OCI-LY3 (cell line): ENCODE results near the gene ANK3.

Source experiments
- CTCF ChIP-seq: fragments of 200-600, 300-600 bp; sonication (generic); IDR thresholded peaks from 2 replicates; pipeline ENCODE4 v1.5.1; 2014; ENCODE audit warnings: antibody characterized with exemption, low read length, low read depth
- EZH2phosphoT487 ChIP-seq: fragments of 200-600 bp; shearing (Covaris generic); IDR thresholded peaks from 2 replicates; pipeline ENCODE4 v1.6.1; 2018; ENCODE audit warnings: antibody characterized with exemption, mixed run types, low read depth

- TF ChIP-seq CTCF (no peak), EZH2phosphoT487 (no peak)
These were observed 31.6 kb upstream of the ANK3 start for GRCh38 chr10:60420991-60421894.
